ENCODE results near the gene LRRD1. TPM values are rescaled to one million over a fixed set of nuclear protein-coding genes. Genes with fewer than 3 reads are reported as not detected.
A peak's percentile ranks its signal among the peaks of the same experiment; 100 is the strongest.

Gene LRRD1
- total and polyA plus RNA-seq, 2 of the 13 experiments (the other 11 are each of a cell fraction or from before 2014, with no cell fraction given): 0.03 TPM; not detected in 1

- TF ChIP-seq KDM6A (CRISPR knock-in tag; IDR thresholded peaks at IDR 0.05; ENCODE audit: low read depth) (no peak), CEBPB (IDR thresholded peaks at IDR 0.05; ENCODE audit: borderline replicate concordance, low read depth, low read length) (peak; percentile 30; the same call in 1 of the 2 replicates), ZNF512 (CRISPR knock-in tag; IDR thresholded peaks at IDR 0.05) (no peak), PHF21A (CRISPR knock-in tag; IDR thresholded peaks at IDR 0.05) (peak; percentile 94), ZBTB2 (CRISPR knock-in tag; IDR thresholded peaks at IDR 0.05; ENCODE audit: low read depth) (0 out of 2 replicates have a peak, but pooled peaks have one; percentile 52), ATF4 (CRISPR knock-in tag; IDR thresholded peaks at IDR 0.05) (peak in 1 of 2 experiments; percentile 72; a peak in 2 of 4 replicates), KMT2A (CRISPR knock-in tag; IDR thresholded peaks at IDR 0.05) (no peak; the same call in 1 of the 2 replicates), TFDP2 (CRISPR knock-in tag; IDR thresholded peaks at IDR 0.05) (peak; percentile 78), ZMYM4 (CRISPR knock-in tag; IDR thresholded peaks at IDR 0.05) (peak; percentile 93), CREB3 (CRISPR knock-in tag; IDR thresholded peaks at IDR 0.05) (no peak; the same call in 1 of the 2 replicates), ZNF629 (CRISPR knock-in tag; conservative IDR thresholded peaks at IDR 0.05) (0 out of 2 replicates have a peak, but pooled peaks have one; percentile 5), ZBTB49 (CRISPR knock-in tag; IDR thresholded peaks at IDR 0.05; ENCODE audit: borderline replicate concordance) (peak; percentile 84; the same call in 1 of the 2 replicates), NFYC (CRISPR knock-in tag; IDR thresholded peaks at IDR 0.05) (peak; percentile 85), SRSF1 (optimal IDR thresholded peaks at IDR 0.05; ENCODE audit: low read depth, low read length) (peak; percentile 53), ARNT (IDR thresholded peaks at IDR 0.05) (no peak), ATM (IDR thresholded peaks at IDR 0.05; ENCODE audit: borderline replicate concordance) (no peak)
Observed at GRCh38 chr7:92134271-92135051, 44.5 kb downstream of the LRRD1 start, which contains the start of gene CYP51A1 (continued).

All from HepG2 (cell line).